ENCODE measurements around the gene AMZ2.

DNA sequence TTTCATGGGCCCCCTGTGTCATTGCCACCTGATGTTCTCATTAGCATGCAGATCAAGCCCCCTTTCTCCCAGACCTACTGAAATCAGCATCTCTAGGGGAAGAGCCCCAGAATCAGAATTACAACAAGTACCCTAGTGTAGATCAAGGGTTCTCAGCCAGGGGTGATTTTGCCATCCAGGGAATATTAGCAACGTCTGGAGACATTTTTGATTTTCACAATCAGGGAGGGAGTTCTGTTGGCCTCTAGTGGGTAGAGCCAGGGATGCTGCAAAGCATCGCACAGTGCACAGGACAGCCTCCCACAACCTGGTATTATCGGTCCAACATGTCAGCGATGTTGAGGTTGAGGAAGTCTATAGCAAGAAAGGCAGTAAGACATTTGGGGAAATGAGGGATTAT, 7.3 kb downstream of the AMZ2 start:
- TF ChIP-seq CTCF (IDR thresholded peaks at IDR 0.05) (no peak), POLR2A (IDR thresholded peaks at IDR 0.05) (no peak)
